HUES48 (cell line): ENCODE data around the gene RBMS3.

Experiments
- H3K27ac ChIP-seq: one replicate; pipeline ENCODE4 v1.7.0; 2013; ENCODE audit warnings: low read depth, low read length, inconsistent platforms
- H3K27me3 ChIP-seq: 2 replicates; pipeline ENCODE4 v1.6.1; 2013; ENCODE audit warnings: mild to moderate bottlenecking, low read length; ENCODE audit not compliant: control insufficient read depth, insufficient read depth
- H3K36me3 ChIP-seq: 2 replicates; pipeline ENCODE4 v1.6.1; 2013; ENCODE audit warnings: low read length; ENCODE audit not compliant: control insufficient read depth, insufficient read depth
- H3K4me1 ChIP-seq: 2 replicates; pipeline ENCODE4 v1.6.1; 2013; ENCODE audit warnings: mild to moderate bottlenecking, low read length; ENCODE audit not compliant: control insufficient read depth, insufficient read depth
- H3K4me3 ChIP-seq: 2 replicates; pipeline ENCODE4 v1.5.1; 2013; ENCODE audit warnings: mild to moderate bottlenecking, low read depth, low read length
- H3K9ac ChIP-seq: 2 replicates; pipeline ENCODE4 v1.6.1; 2013; ENCODE audit warnings: mild to moderate bottlenecking, low read depth, low read length, moderate library complexity
- H3K9me3 ChIP-seq: 2 replicates; pipeline ENCODE4 v1.6.1; 2013; ENCODE audit warnings: low read length; ENCODE audit not compliant: control insufficient read depth, insufficient read depth

The RBMS3 gene

GRCh38 chr3:29890801-29891200, 609.9 kb downstream of the RBMS3 start:
- no peak overlapping the region for H3K9ac ChIP-seq
- no peaks in the 10 kb centered on the region for H3K27me3 ChIP-seq
- no peak overlapping the region for H3K4me3 ChIP-seq
- no peak overlapping the region for H3K27ac ChIP-seq
- no peaks in the 10 kb centered on the region for H3K4me1 ChIP-seq
- no peaks in the 10 kb centered on the region for H3K9me3 ChIP-seq
- H3K36me3 ChIP-seq = no peaks in the 10 kb centered on the region

GRCh38 chr3:29892976-29893554, 612.2 kb downstream of the RBMS3 start:
- no peaks in the 10 kb centered on the region for H3K4me1 ChIP-seq
- no peaks in the 10 kb centered on the region for H3K9me3 ChIP-seq
- H3K27me3 ChIP-seq = no peaks in the 10 kb centered on the region
- H3K4me3 ChIP-seq = no peak overlapping the region
- no peak overlapping the region for H3K27ac ChIP-seq
- H3K9ac ChIP-seq = no peak overlapping the region
- H3K36me3 ChIP-seq = no peaks in the 10 kb centered on the region

- Histone ChIP-seq H3K9ac (no peak overlapping the region), H3K27ac (no peak overlapping the region), H3K4me1 (no peaks in the 10 kb centered on the region), H3K9me3 (no peaks in the 10 kb centered on the region), H3K27me3 (no peaks in the 10 kb centered on the region), H3K4me3 (no peak overlapping the region), H3K36me3 (no peaks in the 10 kb centered on the region)
Measured at GRCh38 chr3:29896856-29897255, 616.0 kb downstream of the RBMS3 start.

- Histone ChIP-seq H3K4me3 (no peak overlapping the region), H3K4me1 (no peaks in the 10 kb centered on the region), H3K9me3 (no peaks in the 10 kb centered on the region), H3K36me3 (no peaks in the 10 kb centered on the region), H3K27me3 (no peaks in the 10 kb centered on the region), H3K9ac (no peak overlapping the region), H3K27ac (no peak overlapping the region)
Measured at GRCh38 chr3:29898171-29898965, 617.5 kb downstream of the RBMS3 start.

DNA sequence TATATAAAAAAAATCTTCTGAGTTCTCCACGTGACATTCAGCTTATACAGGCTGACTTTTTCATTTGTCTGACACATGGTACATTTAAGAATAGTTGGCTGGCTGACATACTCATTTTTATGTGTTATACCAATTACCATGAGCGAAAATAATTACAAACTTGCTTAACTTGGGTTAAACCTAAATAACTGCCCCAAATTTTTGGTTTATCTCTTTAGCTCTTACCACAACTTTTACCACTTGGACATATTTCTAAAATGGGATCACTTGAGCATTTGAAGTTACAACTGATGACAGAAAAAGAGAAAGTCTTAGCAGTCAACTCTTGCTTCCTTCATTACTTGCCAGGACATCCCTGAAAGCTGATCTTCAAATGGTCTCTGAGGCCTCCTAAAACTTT, 618.1 kb downstream of the RBMS3 start:
- Histone ChIP-seq H3K9me3 (no peaks in the 10 kb centered on the region), H3K36me3 (no peaks in the 10 kb centered on the region), H3K27me3 (no peaks in the 10 kb centered on the region), H3K9ac (no peak overlapping the region), H3K27ac (no peak overlapping the region), H3K4me1 (no peaks in the 10 kb centered on the region), H3K4me3 (no peak overlapping the region)

DNA sequence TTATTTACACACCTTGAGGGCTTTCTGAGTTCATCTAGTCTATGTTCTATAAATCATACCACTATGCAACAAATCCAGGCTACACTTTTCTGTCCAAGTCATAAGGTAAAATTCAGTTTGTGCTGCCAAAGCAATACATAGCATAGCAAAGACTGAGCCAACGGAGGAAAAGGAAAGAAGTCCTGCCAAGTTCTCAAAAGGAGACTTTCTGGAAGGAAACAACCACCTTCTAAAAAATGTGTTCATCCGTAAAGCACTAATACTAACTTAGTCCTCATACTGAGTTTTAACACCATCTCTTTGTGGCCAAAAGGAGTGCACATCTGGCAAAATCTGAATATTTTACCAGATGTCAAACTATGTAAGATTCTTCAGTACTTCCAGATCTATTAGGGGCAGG, 620.2 kb downstream of the RBMS3 start:
- H3K27me3 ChIP-seq = no peaks in the 10 kb centered on the region
- H3K4me3 ChIP-seq = no peak overlapping the region
- H3K36me3 ChIP-seq = no peaks in the 10 kb centered on the region
- H3K27ac ChIP-seq = no peak overlapping the region
- H3K4me1 ChIP-seq = no peaks in the 10 kb centered on the region
- no peaks in the 10 kb centered on the region for H3K9me3 ChIP-seq
- no peak overlapping the region for H3K9ac ChIP-seq

DNA sequence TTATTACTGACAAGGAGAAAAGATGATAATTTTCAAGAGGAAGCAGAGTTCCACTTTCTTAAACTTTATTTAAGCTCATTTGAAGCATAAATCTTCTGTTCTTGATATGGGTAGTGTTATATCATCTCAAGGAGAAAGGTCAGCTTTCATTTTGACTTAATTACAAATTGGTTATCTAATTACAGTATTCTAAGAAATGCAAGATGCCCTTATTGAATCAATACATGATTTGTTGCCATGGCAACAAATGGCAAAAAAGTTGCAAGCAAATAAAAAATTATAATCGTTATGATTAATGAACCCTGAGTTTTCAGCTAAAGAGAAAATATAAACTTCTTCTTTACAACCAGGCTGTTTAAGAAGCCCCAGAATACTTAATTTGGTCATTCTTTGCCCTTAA, 622.7 kb downstream of the RBMS3 start:
- Histone ChIP-seq H3K36me3 (no peaks in the 10 kb centered on the region), H3K27me3 (no peaks in the 10 kb centered on the region), H3K4me3 (no peak overlapping the region), H3K9ac (no peak overlapping the region), H3K27ac (no peak overlapping the region), H3K4me1 (no peaks in the 10 kb centered on the region), H3K9me3 (no peaks in the 10 kb centered on the region)

GRCh38 chr3:29906906-29907305, 626.0 kb downstream of the RBMS3 start:
- H3K27me3 ChIP-seq = no peaks in the 10 kb centered on the region
- H3K4me1 ChIP-seq = no peaks in the 10 kb centered on the region
- no peak overlapping the region for H3K9ac ChIP-seq
- H3K4me3 ChIP-seq = no peak overlapping the region
- H3K9me3 ChIP-seq = no peaks in the 10 kb centered on the region
- no peak overlapping the region for H3K27ac ChIP-seq
- no peaks in the 10 kb centered on the region for H3K36me3 ChIP-seq

- no peaks in the 10 kb centered on the region for H3K36me3 ChIP-seq
- H3K9me3 ChIP-seq = no peaks in the 10 kb centered on the region
- no peaks in the 10 kb centered on the region for H3K4me1 ChIP-seq
- H3K27me3 ChIP-seq = no peaks in the 10 kb centered on the region
- no peak overlapping the region for H3K4me3 ChIP-seq
- no peak overlapping the region for H3K9ac ChIP-seq
- H3K27ac ChIP-seq = no peak overlapping the region
Measured at GRCh38 chr3:29912600-29913288, 631.9 kb downstream of the RBMS3 start.

DNA sequence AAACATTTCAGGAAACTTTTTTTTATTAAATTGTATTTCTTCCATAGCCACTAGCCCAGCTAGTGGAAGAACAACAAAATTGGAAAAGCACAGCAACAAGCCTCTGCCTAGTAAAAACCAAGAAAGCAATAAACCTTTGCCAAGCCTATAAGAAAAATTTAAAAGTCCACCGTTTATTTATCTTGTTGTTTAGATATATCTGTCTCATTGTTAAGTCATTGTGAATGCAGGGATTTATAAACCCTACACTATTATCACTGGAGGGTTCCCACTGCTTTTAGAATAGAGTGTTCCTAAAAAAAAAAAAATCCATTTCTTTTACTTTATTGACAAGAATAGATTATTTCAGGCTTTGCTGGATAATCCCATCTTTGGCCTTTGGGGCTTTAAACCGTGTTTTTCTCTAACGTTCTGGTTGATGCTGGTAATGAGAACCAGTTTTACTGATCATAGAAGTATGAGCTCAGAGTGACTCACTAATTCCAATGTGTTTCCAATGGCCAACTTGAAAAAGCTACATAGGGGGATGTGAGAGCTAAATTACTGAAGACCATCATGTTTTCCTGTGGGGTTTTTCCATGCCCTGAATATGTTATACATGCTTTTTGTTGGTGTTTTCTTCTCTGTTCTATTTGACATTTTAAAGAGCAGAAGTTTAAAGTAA, 634.1 kb downstream of the RBMS3 start:
- Histone ChIP-seq H3K27me3 (no peaks in the 10 kb centered on the region), H3K9me3 (no peaks in the 10 kb centered on the region), H3K9ac (no peak overlapping the region), H3K4me3 (no peak overlapping the region), H3K4me1 (no peaks in the 10 kb centered on the region), H3K36me3 (no peaks in the 10 kb centered on the region), H3K27ac (no peak overlapping the region)

DNA sequence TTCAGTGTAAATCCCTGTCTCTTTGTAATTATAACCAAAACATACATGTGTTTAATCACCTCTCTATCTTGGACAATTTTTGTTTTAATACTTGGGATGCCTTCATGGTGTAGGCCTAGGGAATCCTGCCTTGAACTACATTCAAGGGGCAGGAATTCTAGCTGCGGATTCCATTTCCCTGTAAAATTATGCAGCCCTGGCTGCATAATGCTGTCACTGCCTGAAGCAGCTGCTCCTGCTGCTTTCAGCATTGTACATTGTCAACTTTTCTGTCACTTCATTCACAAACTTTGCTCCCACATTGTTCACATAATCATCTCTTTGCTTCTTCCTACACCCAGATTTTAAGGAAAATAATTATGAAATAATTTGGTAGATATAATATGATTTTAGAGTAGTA, 638.7 kb downstream of the RBMS3 start:
- Histone ChIP-seq H3K4me3 (no peak overlapping the region), H3K4me1 (no peaks in the 10 kb centered on the region), H3K27me3 (no peaks in the 10 kb centered on the region), H3K9me3 (no peaks in the 10 kb centered on the region), H3K27ac (no peak overlapping the region), H3K36me3 (no peaks in the 10 kb centered on the region), H3K9ac (no peak overlapping the region)
